ENCODE measurements around the gene LRRC73. TPM values are rescaled to one million over a fixed set of nuclear protein-coding genes. Genes with fewer than 3 reads are reported as not detected.

LRRC73 gene
- total and polyA plus RNA-seq, 7 experiments from 2014 or later, result 0.22 to 0.84 (median 0.46) TPM; not detected in 2

GRCh38 chr6:43497129-43497396 lies 13.1 kb downstream of the LRRC73 start:
- Histone ChIP-seq H3K4me1 (ENCODE audit: control insufficient read depth in 2 of 2, insufficient read depth in 2 of 2, low read length in 2 of 2) (peaks cover 12 to 15% of the 10 kb centered on the region in 2 donors), H3K27ac (ENCODE audit: low read depth, low read length) (no peak overlapping the region), H3K27me3 (ENCODE audit: control insufficient read depth in 2 of 2, insufficient read depth in 2 of 2, low read length in 2 of 2) (no peaks in the 10 kb centered on the region), H3K4me3 (ENCODE audit: low read length) (no peak overlapping the region), H3K36me3 (ENCODE audit: control insufficient read depth in 2 of 3, insufficient read depth in 3 of 3, low read length in 3 of 3) (peaks cover 0 to 59% (median 11%) of the 10 kb centered on the region in 3 experiments), H3K9me3 (ENCODE audit: control insufficient read depth in 2 of 3, low read length in 3 of 3) (no peaks in the 10 kb centered on the region)
- Mint-ChIP-seq H3K4me1 (peaks cover 15 to 37% (median 27%) of the 10 kb centered on the region in 7 donors), H3K36me3 (peaks cover 4 to 26% (median 9%) of the 10 kb centered on the region in 5 donors), H3K27me3 (no peaks in the 10 kb centered on the region), H3K4me3 (no peak overlapping the region), H3K9me3 (no peaks in the 10 kb centered on the region), H3K27ac (peak overlapping the region in 2 of 9 donors; percentile 59 to 67)
- ChIA-PET CTCF (interaction anchor here (0.9 to 1.4 kb wide), 2 partner anchors 19 to 233 kb away, joined by 3 read pairs; partner anchors contain the start of gene TJAP1), POLR2A (no interaction called here)
- DNase-seq, result no peak
- no peak for ATAC-seq
- intact Hi-C loops (cut with micrococcal nuclease), result loop anchor here in 1 of 2 donors (2.0 kb wide), 1 partner anchor 234 kb away; no protein-coding TSS in a partner anchor

DNA sequence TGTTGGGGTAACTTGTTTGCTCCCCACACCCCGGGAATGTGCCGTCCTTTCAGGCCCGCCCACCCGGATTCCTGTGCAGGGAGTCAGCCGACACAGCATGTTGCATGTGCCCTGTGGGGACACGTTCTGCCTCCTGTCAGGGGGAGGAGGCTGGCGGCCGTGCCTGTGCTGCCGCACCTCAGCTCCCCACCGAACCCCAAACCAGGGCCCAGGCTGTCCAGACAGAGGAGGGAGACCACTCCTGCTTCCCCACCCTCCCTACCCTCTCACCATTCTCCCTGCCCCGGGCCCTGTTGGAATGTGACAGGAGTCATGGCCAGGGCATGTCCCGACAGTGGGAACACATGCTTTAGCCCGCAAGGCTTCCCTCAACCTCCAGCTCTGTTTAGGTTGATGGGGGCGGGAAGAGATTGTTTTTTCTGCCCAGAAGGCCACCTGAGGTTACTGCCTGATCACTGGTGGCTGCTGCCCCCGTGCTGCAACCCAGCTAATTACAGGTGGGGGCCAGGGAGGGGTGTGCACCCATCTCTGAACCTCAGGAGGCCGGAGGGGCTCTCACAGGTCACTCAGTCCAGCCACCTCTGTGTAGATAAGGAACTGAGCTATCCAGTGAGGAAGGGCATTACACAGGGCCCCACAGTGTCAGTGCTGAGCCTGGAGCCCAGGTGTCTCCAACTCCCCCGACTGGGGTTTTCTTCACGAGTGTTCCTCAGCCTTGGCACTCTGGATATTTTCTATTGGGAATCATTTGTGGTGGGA lies 13.6 kb downstream of the LRRC73 start:
- ChIA-PET CTCF (interaction anchor here (0.9 to 1.3 kb wide), 5 partner anchors 9 to 268 kb away, joined by 3 to 5 read pairs (median 3); partner anchors contain the start of genes DNPH1 and TJAP1), POLR2A (interaction anchor here (1.5 kb wide), 2 partner anchors 11 to 17 kb away, joined by 5 to 7 read pairs; no protein-coding TSS in a partner anchor)
- DNase-seq, result no peak
- peaks cover 15 to 38% (median 27%) of the 10 kb centered on the region in 7 donors for H3K4me1 Mint-ChIP-seq
- H3K4me1 ChIP-seq (ENCODE audit: control insufficient read depth in 2 of 2, insufficient read depth in 2 of 2, low read length in 2 of 2), result peaks cover 12 to 15% of the 10 kb centered on the region in 2 donors
- no peaks in the 10 kb centered on the region for H3K27me3 Mint-ChIP-seq
- intact Hi-C loops (cut with micrococcal nuclease), result loop anchor here in 1 of 2 donors (1.0 to 2.0 kb wide), 2 partner anchors 188 to 234 kb away; partner anchors contain the start of gene CRIP3
- no peak for ATAC-seq
- peaks cover 2 to 21% (median 4%) of the 10 kb centered on the region in 5 donors for H3K36me3 Mint-ChIP-seq
- H3K4me3 ChIP-seq (ENCODE audit: low read length), result no peak overlapping the region
- no peaks in the 10 kb centered on the region for H3K9me3 Mint-ChIP-seq
- H3K36me3 ChIP-seq (ENCODE audit: control insufficient read depth in 2 of 3, insufficient read depth in 3 of 3, low read length in 3 of 3), result peaks cover 0 to 62% (median 11%) of the 10 kb centered on the region in 3 experiments
- peak overlapping the region in 1 of 9 donors; percentile 38 for H3K27ac Mint-ChIP-seq
- no peaks in the 10 kb centered on the region for H3K9me3 ChIP-seq (ENCODE audit: control insufficient read depth in 2 of 3, low read length in 3 of 3)
- peak overlapping the region; percentile 36 for H3K27ac ChIP-seq (ENCODE audit: low read depth, low read length)
- H3K4me3 Mint-ChIP-seq, result no peak overlapping the region
- H3K27me3 ChIP-seq (ENCODE audit: control insufficient read depth in 2 of 2, insufficient read depth in 2 of 2, low read length in 2 of 2), result no peaks in the 10 kb centered on the region

- Mint-ChIP-seq H3K36me3 (peaks cover 0 to 12% (median 0%) of the 10 kb centered on the region in 5 donors), H3K9me3 (no peaks in the 10 kb centered on the region), H3K27ac (peak overlapping the region; percentile 51 to 88 (median 80)), H3K27me3 (no peaks in the 10 kb centered on the region), H3K4me1 (peaks cover 15 to 38% (median 27%) of the 10 kb centered on the region in 7 donors), H3K4me3 (peak overlapping the region in 9 of 10 donors; percentile 12 to 71 (median 53))
- CTCF ChIA-PET, result interaction anchor here (0.7 to 1.5 kb wide), 9 partner anchors 9 to 267 kb away, joined by 3 to 8 read pairs (median 3); partner anchors contain the start of gene DNPH1
- Histone ChIP-seq H3K4me3 (ENCODE audit: low read length) (no peak overlapping the region), H3K27me3 (ENCODE audit: control insufficient read depth in 2 of 2, insufficient read depth in 2 of 2, low read length in 2 of 2) (no peaks in the 10 kb centered on the region), H3K27ac (ENCODE audit: low read depth, low read length) (peak overlapping the region; percentile 37), H3K36me3 (ENCODE audit: control insufficient read depth in 2 of 3, insufficient read depth in 3 of 3, low read length in 3 of 3) (peaks cover 0 to 51% (median 11%) of the 10 kb centered on the region in 3 experiments), H3K4me1 (ENCODE audit: control insufficient read depth in 2 of 2, insufficient read depth in 2 of 2, low read length in 2 of 2) (peaks cover 12 to 15% of the 10 kb centered on the region in 2 donors), H3K9me3 (ENCODE audit: control insufficient read depth in 2 of 3, low read length in 3 of 3) (no peaks in the 10 kb centered on the region)
- DNase-seq (peak in 4 of 9 donors; percentile 23 to 40 (median 36)), ATAC-seq (peak; percentile 61)
- POLR2A ChIA-PET, result interaction anchor here (0.6 to 1.6 kb wide), 7 partner anchors 12 to 750 kb away, joined by 3 to 8 read pairs (median 4); partner anchors contain the start of gene TBCC
- intact Hi-C loops (cut with micrococcal nuclease), result loop anchor here in 1 of 2 donors (1.0 kb wide), 2 partner anchors 41 to 109 kb away; no protein-coding TSS in a partner anchor
These were observed 14.7 kb downstream of the LRRC73 start for GRCh38 chr6:43495409-43495941.

DNA sequence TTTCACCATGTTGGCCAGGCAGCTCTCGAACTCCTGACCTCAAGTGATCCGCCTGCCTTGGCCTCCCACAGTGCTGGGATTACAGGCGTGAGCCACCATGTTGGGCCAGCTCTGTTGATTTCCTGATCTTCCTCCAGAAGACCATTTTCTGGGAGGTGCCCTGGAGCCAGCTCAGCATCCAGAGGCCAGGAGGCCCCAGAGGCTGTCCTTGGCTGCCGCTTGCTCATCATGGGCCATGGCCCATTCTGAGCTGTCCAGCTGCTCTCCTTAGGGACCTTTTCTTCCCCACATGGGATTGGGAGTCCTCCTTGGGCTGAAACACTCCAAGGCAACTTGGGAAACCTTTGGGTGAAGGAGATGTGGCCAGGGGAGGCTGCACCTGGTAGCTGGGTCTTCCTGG lies 15.4 kb downstream of the LRRC73 start:
- CTCF ChIA-PET, result interaction anchor here (0.8 to 1.7 kb wide), 6 partner anchors 8 to 232 kb away, joined by 3 to 8 read pairs (median 3); no protein-coding TSS in a partner anchor
- ATAC-seq, result no peak

GRCh38 chr6:43494321-43494720 lies 15.8 kb downstream of the LRRC73 start:
- Histone ChIP-seq H3K4me3 (ENCODE audit: low read length) (no peak overlapping the region), H3K36me3 (ENCODE audit: control insufficient read depth in 2 of 3, insufficient read depth in 3 of 3, low read length in 3 of 3) (peaks cover 0 to 39% (median 4%) of the 10 kb centered on the region in 3 experiments), H3K4me1 (ENCODE audit: control insufficient read depth in 2 of 2, insufficient read depth in 2 of 2, low read length in 2 of 2) (peaks cover 12 to 15% of the 10 kb centered on the region in 2 donors), H3K27me3 (ENCODE audit: control insufficient read depth in 2 of 2, insufficient read depth in 2 of 2, low read length in 2 of 2) (no peaks in the 10 kb centered on the region), H3K9me3 (ENCODE audit: control insufficient read depth in 2 of 3, low read length in 3 of 3) (no peaks in the 10 kb centered on the region), H3K27ac (ENCODE audit: low read depth, low read length) (peak overlapping the region; percentile 3)
- peaks cover 15 to 44% (median 31%) of the 10 kb centered on the region in 7 donors for H3K4me1 Mint-ChIP-seq
- DNase-seq (no peak), ATAC-seq (no peak)
- intact Hi-C loops (cut with micrococcal nuclease), result no loop called here
- ChIA-PET CTCF (interaction anchor here (1.2 to 1.7 kb wide), 4 partner anchors 13 to 232 kb away, joined by 3 to 8 read pairs (median 4); no protein-coding TSS in a partner anchor), POLR2A (interaction anchor here (0.6 to 1.6 kb wide), 5 partner anchors 17 to 159 kb away, joined by 3 to 8 read pairs (median 3); partner anchors contain the start of genes ABCC10 and DLK2)
- peak overlapping the region in 5 of 10 donors; percentile 17 to 47 (median 22) for H3K4me3 Mint-ChIP-seq
- peak overlapping the region in 6 of 9 donors; percentile 39 to 89 (median 58) for H3K27ac Mint-ChIP-seq
- peaks cover 0 to 9% (median 0%) of the 10 kb centered on the region in 5 donors for H3K36me3 Mint-ChIP-seq
- H3K9me3 Mint-ChIP-seq, result no peaks in the 10 kb centered on the region
- H3K27me3 Mint-ChIP-seq, result no peaks in the 10 kb centered on the region

More for the DNA sequence above, 15.4 kb downstream of the LRRC73 start:
- Mint-ChIP-seq H3K4me3 (peak overlapping the region in 3 of 10 donors; percentile 53 to 63 (median 55)), H3K4me1 (peaks cover 15 to 44% (median 31%) of the 10 kb centered on the region in 7 donors), H3K27ac (peak overlapping the region in 7 of 9 donors; percentile 71 to 88 (median 80)), H3K36me3 (peaks cover 0 to 13% (median 0%) of the 10 kb centered on the region in 5 donors), H3K27me3 (no peaks in the 10 kb centered on the region), H3K9me3 (no peaks in the 10 kb centered on the region)
- intact Hi-C loops (cut with micrococcal nuclease), result loop anchor here in 1 of 2 donors (1.0 kb wide), 2 partner anchors 40 to 108 kb away; no protein-coding TSS in a partner anchor
- Histone ChIP-seq H3K4me1 (ENCODE audit: control insufficient read depth in 2 of 2, insufficient read depth in 2 of 2, low read length in 2 of 2) (peaks cover 12 to 15% of the 10 kb centered on the region in 2 donors), H3K36me3 (ENCODE audit: control insufficient read depth in 2 of 3, insufficient read depth in 3 of 3, low read length in 3 of 3) (peaks cover 0 to 44% (median 9%) of the 10 kb centered on the region in 3 experiments), H3K4me3 (ENCODE audit: low read length) (no peak overlapping the region), H3K27ac (ENCODE audit: low read depth, low read length) (peak overlapping the region; percentile 37), H3K9me3 (ENCODE audit: control insufficient read depth in 2 of 3, low read length in 3 of 3) (no peaks in the 10 kb centered on the region), H3K27me3 (ENCODE audit: control insufficient read depth in 2 of 2, insufficient read depth in 2 of 2, low read length in 2 of 2) (no peaks in the 10 kb centered on the region)
- POLR2A ChIA-PET, result interaction anchor here (0.6 to 1.6 kb wide), 7 partner anchors 13 to 749 kb away, joined by 3 to 8 read pairs (median 3); partner anchors contain the start of genes ABCC10, DLK2 and TBCC
- no peak for DNase-seq

- Histone ChIP-seq H3K36me3 (ENCODE audit: control insufficient read depth in 2 of 3, insufficient read depth in 3 of 3, low read length in 3 of 3) (peaks cover 0 to 34% (median 0%) of the 10 kb centered on the region in 3 experiments), H3K4me3 (ENCODE audit: low read length) (no peak overlapping the region), H3K27ac (ENCODE audit: low read depth, low read length) (peak overlapping the region; percentile 3), H3K27me3 (ENCODE audit: control insufficient read depth in 2 of 2, insufficient read depth in 2 of 2, low read length in 2 of 2) (no peaks in the 10 kb centered on the region), H3K9me3 (ENCODE audit: control insufficient read depth in 2 of 3, low read length in 3 of 3) (no peaks in the 10 kb centered on the region), H3K4me1 (ENCODE audit: control insufficient read depth in 2 of 2, insufficient read depth in 2 of 2, low read length in 2 of 2) (peaks cover 12 to 15% of the 10 kb centered on the region in 2 donors)
- POLR2A ChIA-PET, result interaction anchor here (0.8 to 1.5 kb wide), 2 partner anchors 17 to 66 kb away, joined by 3 read pairs; partner anchors contain the start of gene ABCC10
- peaks cover 0 to 9% (median 0%) of the 10 kb centered on the region in 5 donors for H3K36me3 Mint-ChIP-seq
- peak overlapping the region in 7 of 9 donors; percentile 21 to 89 (median 45) for H3K27ac Mint-ChIP-seq
- intact Hi-C loops (cut with micrococcal nuclease), result no loop called here
- ATAC-seq (no peak), DNase-seq (no peak)
- CTCF ChIA-PET, result interaction anchor here (1.2 to 1.7 kb wide), 2 partner anchors 14 to 29 kb away, joined by 3 to 4 read pairs; no protein-coding TSS in a partner anchor
- peaks cover 15 to 46% (median 35%) of the 10 kb centered on the region in 7 donors for H3K4me1 Mint-ChIP-seq
- H3K4me3 Mint-ChIP-seq, result peak overlapping the region in 5 of 10 donors; percentile 17 to 47 (median 22)
- H3K9me3 Mint-ChIP-seq, result no peaks in the 10 kb centered on the region
- no peaks in the 10 kb centered on the region for H3K27me3 Mint-ChIP-seq
These were observed 16.3 kb downstream of the LRRC73 start for GRCh38 chr6:43493833-43494232.
